Nephron (organoid): ENCODE measurements around the gene ZFC3H1.
"Not testable (repeated sequence)": the region's sequence is repeated elsewhere in the genome, so short reads cannot be mapped to it uniquely, and the experiment has no call there.

Source experiments
- H3K27ac Mint-ChIP-seq, 3 experiments: 2 replicates each; pipeline ENCODE4 v1.8.0; 2020; ENCODE audit warnings: mixed read lengths in 3 of 3, mild to moderate bottlenecking in 2 of 3, moderate library complexity in 1 of 3
- H3K27me3 Mint-ChIP-seq: 2 replicates; pipeline ENCODE4 v1.8.0; 2021; ENCODE audit warnings: low read depth, mild to moderate bottlenecking, moderate library complexity, mixed read lengths
- H3K36me3 Mint-ChIP-seq: 2 replicates; pipeline ENCODE4 v1.8.0; 2020; ENCODE audit warnings: low read depth, mixed read lengths
- H3K4me1 Mint-ChIP-seq: 2 replicates; pipeline ENCODE4 v1.8.0; 2020; ENCODE audit warnings: mixed read lengths
- H3K4me3 Mint-ChIP-seq, 3 experiments: 2 replicates each; pipeline ENCODE4 v1.8.0; 2020; ENCODE audit warnings: mild to moderate bottlenecking in 3 of 3, mixed read lengths in 3 of 3, moderate library complexity in 2 of 3
- H3K9me3 Mint-ChIP-seq: 2 replicates; pipeline ENCODE4 v1.8.0; 2020; ENCODE audit warnings: mixed read lengths
- TF ChIP-seq, protein P1 (sequence below), 3 experiments: fragments of 200-600 bp; sonication (generic); IDR thresholded peaks; one replicate each; pipeline ENCODE4 v1.5.0; 2021; ENCODE audit warnings: antibody characterized with exemption in 3 of 3; ENCODE audit not compliant: unreplicated experiment in 3 of 3

Gene ZFC3H1

GRCh38 chr12:71581206-71581605, 82.4 kb downstream of the ZFC3H1 start:
- Mint-ChIP-seq H3K9me3 (no peaks in the 10 kb centered on the region), H3K4me3 (no peak overlapping the region), H3K27me3 (peaks cover 36% of the 10 kb centered on the region), H3K27ac (no peak overlapping the region), H3K4me1 (no peaks in the 10 kb centered on the region), H3K36me3 (peaks cover 28% of the 10 kb centered on the region)
- TF ChIP-seq, protein P1, sequence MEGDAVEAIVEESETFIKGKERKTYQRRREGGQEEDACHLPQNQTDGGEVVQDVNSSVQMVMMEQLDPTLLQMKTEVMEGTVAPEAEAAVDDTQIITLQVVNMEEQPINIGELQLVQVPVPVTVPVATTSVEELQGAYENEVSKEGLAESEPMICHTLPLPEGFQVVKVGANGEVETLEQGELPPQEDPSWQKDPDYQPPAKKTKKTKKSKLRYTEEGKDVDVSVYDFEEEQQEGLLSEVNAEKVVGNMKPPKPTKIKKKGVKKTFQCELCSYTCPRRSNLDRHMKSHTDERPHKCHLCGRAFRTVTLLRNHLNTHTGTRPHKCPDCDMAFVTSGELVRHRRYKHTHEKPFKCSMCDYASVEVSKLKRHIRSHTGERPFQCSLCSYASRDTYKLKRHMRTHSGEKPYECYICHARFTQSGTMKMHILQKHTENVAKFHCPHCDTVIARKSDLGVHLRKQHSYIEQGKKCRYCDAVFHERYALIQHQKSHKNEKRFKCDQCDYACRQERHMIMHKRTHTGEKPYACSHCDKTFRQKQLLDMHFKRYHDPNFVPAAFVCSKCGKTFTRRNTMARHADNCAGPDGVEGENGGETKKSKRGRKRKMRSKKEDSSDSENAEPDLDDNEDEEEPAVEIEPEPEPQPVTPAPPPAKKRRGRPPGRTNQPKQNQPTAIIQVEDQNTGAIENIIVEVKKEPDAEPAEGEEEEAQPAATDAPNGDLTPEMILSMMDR (IDR thresholded peaks at IDR 0.05; ENCODE audit: unreplicated experiment in 3 of 3), result no peak

GRCh38 chr12:71578694-71579258, 84.9 kb downstream of the ZFC3H1 start:
- TF ChIP-seq, protein P1 (IDR thresholded peaks at IDR 0.05; ENCODE audit: unreplicated experiment in 3 of 3), result no peak
- Mint-ChIP-seq H3K27me3 (peaks cover 39% of the 10 kb centered on the region), H3K4me1 (no peaks in the 10 kb centered on the region), H3K27ac (peak overlapping the region in 1 of 3 experiments; percentile 45), H3K9me3 (no peaks in the 10 kb centered on the region), H3K36me3 (peaks cover 23% of the 10 kb centered on the region), H3K4me3 (no peak overlapping the region)

DNA sequence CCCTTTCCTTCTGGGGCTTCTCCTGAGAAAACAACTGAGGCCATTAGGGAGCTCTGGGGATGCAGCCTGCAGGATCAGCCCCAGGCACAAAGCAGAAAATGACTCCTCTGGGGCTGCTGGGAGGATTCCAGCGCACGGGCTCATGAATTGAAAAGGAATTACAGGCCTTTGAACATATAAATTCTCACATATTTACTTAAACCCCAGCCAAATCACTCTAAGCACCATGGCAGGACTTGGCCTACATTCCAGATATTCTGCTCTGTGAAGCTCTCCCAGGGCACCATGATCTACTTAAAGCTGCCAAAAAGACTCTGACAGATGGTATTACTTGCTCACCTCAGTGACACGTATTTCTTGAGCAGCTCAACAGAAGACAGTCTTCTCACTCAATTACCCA, 87.2 kb downstream of the ZFC3H1 start:
- H3K9me3 Mint-ChIP-seq, result no peaks in the 10 kb centered on the region
- TF ChIP-seq, protein P1 (IDR thresholded peaks at IDR 0.05; ENCODE audit: unreplicated experiment in 3 of 3), result no peak
- H3K4me3 Mint-ChIP-seq, result no peak overlapping the region
- peak overlapping the region in 2 of 3 experiments; percentile 33 to 87 for H3K27ac Mint-ChIP-seq
- peaks cover 16% of the 10 kb centered on the region for H3K36me3 Mint-ChIP-seq
- peaks cover 43% of the 10 kb centered on the region for H3K27me3 Mint-ChIP-seq
- no peaks in the 10 kb centered on the region for H3K4me1 Mint-ChIP-seq

GRCh38 chr12:71569885-71570284, 93.8 kb downstream of the ZFC3H1 start:
- H3K27ac Mint-ChIP-seq, H3K4me1 Mint-ChIP-seq, H3K4me3 Mint-ChIP-seq, H3K9me3 Mint-ChIP-seq: not testable (repeated sequence)
- H3K36me3 Mint-ChIP-seq, result peaks cover 43% of the 10 kb centered on the region
- H3K27me3 Mint-ChIP-seq, result peaks cover 42% of the 10 kb centered on the region

GRCh38 chr12:71567537-71567936, 96.1 kb downstream of the ZFC3H1 start:
- no peaks in the 10 kb centered on the region for H3K9me3 Mint-ChIP-seq
- H3K4me3 Mint-ChIP-seq, result no peak overlapping the region
- peak overlapping the region in 1 of 3 experiments; percentile 34 for H3K27ac Mint-ChIP-seq
- H3K27me3 Mint-ChIP-seq, result peaks cover 34% of the 10 kb centered on the region
- TF ChIP-seq, protein P1 (IDR thresholded peaks at IDR 0.05; ENCODE audit: unreplicated experiment in 3 of 3), result no peak
- H3K4me1 Mint-ChIP-seq, result no peaks in the 10 kb centered on the region
- peaks cover 40% of the 10 kb centered on the region for H3K36me3 Mint-ChIP-seq

GRCh38 chr12:71566655-71567054, 97.0 kb downstream of the ZFC3H1 start:
- TF ChIP-seq, protein P1 (IDR thresholded peaks at IDR 0.05; ENCODE audit: unreplicated experiment in 3 of 3), result no peak
- no peaks in the 10 kb centered on the region for H3K9me3 Mint-ChIP-seq
- peaks cover 25% of the 10 kb centered on the region for H3K27me3 Mint-ChIP-seq
- peaks cover 40% of the 10 kb centered on the region for H3K36me3 Mint-ChIP-seq
- H3K4me3 Mint-ChIP-seq, result no peak overlapping the region
- no peaks in the 10 kb centered on the region for H3K4me1 Mint-ChIP-seq
- no peak overlapping the region for H3K27ac Mint-ChIP-seq
